HL-60 (cell line): Measurements from ENCODE around the gene FIBP.

Experiments
- POLR2AphosphoS5 ChIP-seq: IDR thresholded peaks from 2 replicates; pipeline ENCODE4 v1.6.1; 2012; ENCODE audit warnings: low read depth
- SPI1 ChIP-seq: IDR thresholded peaks from 2 replicates; pipeline ENCODE4 v1.6.1; 2012; ENCODE audit warnings: low read depth, mild to moderate bottlenecking, borderline replicate concordance
- TF ChIP-seq, protein P1 (sequence below): IDR thresholded peaks from one replicate; pipeline ENCODE4 v1.5.1; 2011; ENCODE audit warnings: low read length, control low read depth, inconsistent platforms; ENCODE audit not compliant: insufficient read depth

DNA sequence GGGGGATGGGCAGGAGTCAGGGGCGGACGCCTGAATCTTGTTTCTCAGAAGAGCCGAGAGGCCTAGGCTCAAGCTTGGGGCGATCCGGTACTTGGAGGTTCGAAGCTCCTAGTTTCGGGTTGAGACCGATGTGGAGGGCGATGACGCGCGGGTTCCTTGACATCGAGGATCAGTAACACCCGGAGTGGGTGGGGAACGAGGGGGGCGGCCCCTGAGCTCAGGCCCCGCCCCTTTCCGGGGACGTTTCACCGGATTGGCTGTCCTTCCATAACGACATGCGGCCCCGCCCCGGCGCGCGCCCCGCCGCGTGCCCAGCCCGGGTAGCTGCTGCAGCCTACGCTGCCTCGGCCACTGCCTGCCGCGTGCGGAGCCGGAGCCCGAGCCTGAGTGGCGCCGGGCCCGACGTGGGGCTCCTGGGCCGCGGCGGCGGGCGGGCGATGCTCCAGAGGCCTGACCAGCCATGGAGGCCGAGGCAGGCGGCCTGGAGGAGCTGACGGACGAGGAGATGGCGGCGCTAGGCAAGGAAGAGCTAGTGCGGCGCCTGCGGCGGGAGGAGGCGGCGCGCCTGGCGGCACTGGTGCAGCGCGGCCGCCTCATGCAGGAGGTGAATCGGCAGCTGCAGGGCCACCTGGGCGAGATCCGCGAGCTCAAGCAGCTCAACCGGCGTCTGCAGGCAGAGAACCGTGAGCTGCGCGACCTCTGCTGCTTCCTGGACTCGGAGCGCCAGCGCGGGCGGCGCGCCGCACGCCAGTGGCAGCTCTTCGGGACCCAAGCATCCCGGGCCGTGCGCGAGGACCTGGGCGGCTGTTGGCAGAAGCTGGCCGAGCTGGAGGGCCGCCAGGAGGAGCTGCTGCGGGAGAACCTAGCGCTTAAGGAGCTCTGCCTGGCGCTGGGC, 2.3 kb upstream of the FIBP start, which contains the start of gene CCDC85B:
- TF ChIP-seq, protein P1, sequence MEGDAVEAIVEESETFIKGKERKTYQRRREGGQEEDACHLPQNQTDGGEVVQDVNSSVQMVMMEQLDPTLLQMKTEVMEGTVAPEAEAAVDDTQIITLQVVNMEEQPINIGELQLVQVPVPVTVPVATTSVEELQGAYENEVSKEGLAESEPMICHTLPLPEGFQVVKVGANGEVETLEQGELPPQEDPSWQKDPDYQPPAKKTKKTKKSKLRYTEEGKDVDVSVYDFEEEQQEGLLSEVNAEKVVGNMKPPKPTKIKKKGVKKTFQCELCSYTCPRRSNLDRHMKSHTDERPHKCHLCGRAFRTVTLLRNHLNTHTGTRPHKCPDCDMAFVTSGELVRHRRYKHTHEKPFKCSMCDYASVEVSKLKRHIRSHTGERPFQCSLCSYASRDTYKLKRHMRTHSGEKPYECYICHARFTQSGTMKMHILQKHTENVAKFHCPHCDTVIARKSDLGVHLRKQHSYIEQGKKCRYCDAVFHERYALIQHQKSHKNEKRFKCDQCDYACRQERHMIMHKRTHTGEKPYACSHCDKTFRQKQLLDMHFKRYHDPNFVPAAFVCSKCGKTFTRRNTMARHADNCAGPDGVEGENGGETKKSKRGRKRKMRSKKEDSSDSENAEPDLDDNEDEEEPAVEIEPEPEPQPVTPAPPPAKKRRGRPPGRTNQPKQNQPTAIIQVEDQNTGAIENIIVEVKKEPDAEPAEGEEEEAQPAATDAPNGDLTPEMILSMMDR: no peak
- TF ChIP-seq SPI1 (no peak), POLR2AphosphoS5 (peak; percentile 92)
